Endodermal cell (in vitro differentiated cells): ENCODE measurements around the gene SPHK1. TPM values are rescaled to one million over a fixed set of nuclear protein-coding genes. Genes with fewer than 3 reads are reported as not detected.

Source experiments
- DNase-seq: peaks from one replicate; pipeline ENCODE4 v3.0.0-alpha.2; 2017
- H3K27ac ChIP-seq: 2 replicates; pipeline ENCODE4 v1.5.1; 2013; ENCODE audit warnings: mild to moderate bottlenecking, low read depth, low read length, moderate library complexity
- H3K27me3 ChIP-seq: 2 replicates; pipeline ENCODE4 v1.6.1; 2013; ENCODE audit warnings: mild to moderate bottlenecking, low read length, moderate library complexity; ENCODE audit not compliant: insufficient read depth, control insufficient read depth, poor library complexity, severe bottlenecking
- H3K36me3 ChIP-seq: 2 replicates; pipeline ENCODE4 v1.7.0; 2013; ENCODE audit warnings: mild to moderate bottlenecking, low read length, moderate library complexity; ENCODE audit not compliant: control insufficient read depth, insufficient read depth
- H3K4me1 ChIP-seq: one replicate; pipeline ENCODE4 v1.7.0; 2013; ENCODE audit warnings: low read length; ENCODE audit not compliant: control insufficient read depth, insufficient read depth
- H3K4me3 ChIP-seq: 2 replicates; pipeline ENCODE4 v1.5.1; 2013; ENCODE audit warnings: mild to moderate bottlenecking, low read length, moderate library complexity
- H3K9ac ChIP-seq: 2 replicates; pipeline ENCODE4 v1.6.1; 2013; ENCODE audit warnings: mild to moderate bottlenecking, low read length, moderate library complexity; ENCODE audit not compliant: poor library complexity, severe bottlenecking; ENCODE audit errors: extremely low read depth
- H3K9me3 ChIP-seq: 2 replicates; pipeline ENCODE4 v1.6.1; 2013; ENCODE audit warnings: mild to moderate bottlenecking, low read length, moderate library complexity; ENCODE audit not compliant: control insufficient read depth
- H3K27ac Mint-ChIP-seq: 2 replicates; pipeline ENCODE4 v1.8.0; 2020; ENCODE audit warnings: mixed read lengths
- H3K27me3 Mint-ChIP-seq: 2 replicates; pipeline ENCODE4 v1.8.0; 2021; ENCODE audit warnings: mild to moderate bottlenecking, mixed read lengths; ENCODE audit not compliant: insufficient read depth
- H3K36me3 Mint-ChIP-seq: 2 replicates; pipeline ENCODE4 v1.8.0; 2020; ENCODE audit warnings: low read depth, mixed read lengths
- H3K4me1 Mint-ChIP-seq: 2 replicates; pipeline ENCODE4 v1.8.0; 2020; ENCODE audit warnings: mixed read lengths
- H3K4me3 Mint-ChIP-seq: 2 replicates; pipeline ENCODE4 v1.8.0; 2020; ENCODE audit warnings: mild to moderate bottlenecking, moderate library complexity, mixed read lengths
- H3K9me3 Mint-ChIP-seq: 2 replicates; pipeline ENCODE4 v1.8.0; 2020; ENCODE audit warnings: mild to moderate bottlenecking, mixed read lengths
- WGBS, 2 experiments: methylation state at CpG; one replicate each; pipeline versions ENCODE4 v1.1.5 to v1.1.7; 2013; ENCODE audit warnings: missing lambda C conversion rate in 2 of 2, mixed read lengths in 1 of 2; ENCODE audit not compliant: insufficient coverage in 1 of 2, insufficient read length in 1 of 2; 5-methylcytosine and 5-hydroxymethylcytosine counted together
- total RNA-seq, 2 donors: library from RNA; stranded (reverse); fragmentation: NEBNext Ultra II Directional in 1 of 2; extraction: Animal tissue kit (Norgen Biotek cat#: 25700) in 1 of 2; gene quantifications; 2 replicates in 1 of 2; 3 replicates in 1 of 2; pipeline ENCODE4 v1.2.1, GENCODE V29; 2021
- TF ChIP-seq, protein P1 (sequence below): fragments of 200-600 bp; sonication (generic); conservative IDR thresholded peaks from 2 replicates; pipeline ENCODE4 v1.5.0; 2021; ENCODE audit warnings: antibody characterized with exemption, mild to moderate bottlenecking

Gene SPHK1
- total RNA-seq, 2 donors from 2014 or later: 1.5 to 1.8 TPM

- no peak overlapping the region for H3K27ac Mint-ChIP-seq
- Histone ChIP-seq H3K36me3 (peaks cover 8% of the 10 kb centered on the region), H3K9me3 (no peaks in the 10 kb centered on the region), H3K27me3 (no peaks in the 10 kb centered on the region), H3K27ac (no peak overlapping the region), H3K4me1 (no peaks in the 10 kb centered on the region), H3K9ac (no peak overlapping the region), H3K4me3 (no peak overlapping the region)
- H3K4me1 Mint-ChIP-seq: peaks cover 30% of the 10 kb centered on the region
- TF ChIP-seq, protein P1, sequence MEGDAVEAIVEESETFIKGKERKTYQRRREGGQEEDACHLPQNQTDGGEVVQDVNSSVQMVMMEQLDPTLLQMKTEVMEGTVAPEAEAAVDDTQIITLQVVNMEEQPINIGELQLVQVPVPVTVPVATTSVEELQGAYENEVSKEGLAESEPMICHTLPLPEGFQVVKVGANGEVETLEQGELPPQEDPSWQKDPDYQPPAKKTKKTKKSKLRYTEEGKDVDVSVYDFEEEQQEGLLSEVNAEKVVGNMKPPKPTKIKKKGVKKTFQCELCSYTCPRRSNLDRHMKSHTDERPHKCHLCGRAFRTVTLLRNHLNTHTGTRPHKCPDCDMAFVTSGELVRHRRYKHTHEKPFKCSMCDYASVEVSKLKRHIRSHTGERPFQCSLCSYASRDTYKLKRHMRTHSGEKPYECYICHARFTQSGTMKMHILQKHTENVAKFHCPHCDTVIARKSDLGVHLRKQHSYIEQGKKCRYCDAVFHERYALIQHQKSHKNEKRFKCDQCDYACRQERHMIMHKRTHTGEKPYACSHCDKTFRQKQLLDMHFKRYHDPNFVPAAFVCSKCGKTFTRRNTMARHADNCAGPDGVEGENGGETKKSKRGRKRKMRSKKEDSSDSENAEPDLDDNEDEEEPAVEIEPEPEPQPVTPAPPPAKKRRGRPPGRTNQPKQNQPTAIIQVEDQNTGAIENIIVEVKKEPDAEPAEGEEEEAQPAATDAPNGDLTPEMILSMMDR: peak; percentile 77
- H3K36me3 Mint-ChIP-seq: peaks cover 9% of the 10 kb centered on the region
- no peak overlapping the region for H3K4me3 Mint-ChIP-seq
- DNase-seq: peak; percentile 59
- WGBS, 2 experiments: 83 to 100% methylated on average over 1 to 3 of the region's 3 CpGs
- H3K9me3 Mint-ChIP-seq: no peaks in the 10 kb centered on the region
- H3K27me3 Mint-ChIP-seq: no peaks in the 10 kb centered on the region
These were observed 48.4 kb downstream of the SPHK1 start for GRCh38 chr17:76432712-76433336.

DNA sequence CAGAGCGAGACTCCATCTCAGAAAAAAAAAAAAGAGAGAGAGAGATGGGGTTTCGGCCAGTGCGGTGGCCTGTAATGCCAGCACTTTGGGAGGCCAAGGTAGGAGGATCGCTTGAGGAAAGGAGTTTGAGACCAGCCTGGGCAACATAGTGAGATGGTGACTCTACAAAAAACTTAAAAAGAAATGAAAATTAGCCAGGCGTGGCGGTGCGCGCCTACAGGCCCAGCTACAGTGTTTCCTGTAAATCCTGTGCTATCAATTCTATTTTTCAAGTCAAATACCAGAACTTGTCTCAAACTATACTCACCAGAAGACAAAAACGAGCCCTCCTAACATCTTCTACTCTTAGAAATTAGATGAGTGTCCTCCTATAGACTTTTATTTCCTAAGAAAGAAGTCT is 49.3 kb downstream of the SPHK1 start:
- no peaks in the 10 kb centered on the region for H3K9me3 Mint-ChIP-seq
- WGBS, 2 experiments: 96 to 97% methylated on average over 7 to 9 of the region's 9 CpGs
- H3K36me3 Mint-ChIP-seq: peaks cover 11% of the 10 kb centered on the region
- H3K4me3 Mint-ChIP-seq: no peak overlapping the region
- peaks cover 37% of the 10 kb centered on the region for H3K4me1 Mint-ChIP-seq
- H3K27ac Mint-ChIP-seq: peak overlapping the region; percentile 53
- no peaks in the 10 kb centered on the region for H3K27me3 Mint-ChIP-seq
- Histone ChIP-seq H3K9ac (no peak overlapping the region), H3K27me3 (no peaks in the 10 kb centered on the region), H3K9me3 (no peaks in the 10 kb centered on the region), H3K36me3 (peaks cover 8% of the 10 kb centered on the region), H3K4me3 (no peak overlapping the region), H3K4me1 (no peaks in the 10 kb centered on the region), H3K27ac (no peak overlapping the region)
- TF ChIP-seq, protein P1: no peak
- no peak for DNase-seq

- Histone ChIP-seq H3K4me3 (no peak overlapping the region), H3K9ac (no peak overlapping the region), H3K4me1 (no peaks in the 10 kb centered on the region), H3K36me3 (peaks cover 8% of the 10 kb centered on the region), H3K27ac (no peak overlapping the region), H3K9me3 (no peaks in the 10 kb centered on the region), H3K27me3 (no peaks in the 10 kb centered on the region)
- no peak for DNase-seq
- Mint-ChIP-seq H3K27ac (no peak overlapping the region), H3K9me3 (no peaks in the 10 kb centered on the region), H3K4me3 (no peak overlapping the region), H3K27me3 (no peaks in the 10 kb centered on the region), H3K36me3 (peaks cover 9% of the 10 kb centered on the region), H3K4me1 (peaks cover 45% of the 10 kb centered on the region)
- TF ChIP-seq, protein P1: no peak
- 92 to 100% methylated on average over 4 to 7 of the region's 7 CpGs for WGBS, 2 experiments
These were observed 50.5 kb downstream of the SPHK1 start for GRCh38 chr17:76434870-76435269.
